DOHH2 (cell line): ENCODE measurements around the gene SMAD7.

ENCODE experiments used
- EZH2phosphoT487 ChIP-seq: fragments of 200-600 bp; sonication (generic); IDR thresholded peaks from 2 replicates; pipeline ENCODE4 v1.6.1; 2017; ENCODE audit warnings: borderline replicate concordance, mild to moderate bottlenecking, antibody characterized with exemption, low read length, moderate library complexity, mixed read lengths
- TF ChIP-seq, protein P1 (sequence below): fragments of 200-600 bp; sonication (generic); IDR thresholded peaks from one replicate; pipeline ENCODE4 v1.5.1; 2014; ENCODE audit warnings: antibody characterized with exemption, mild to moderate bottlenecking, low read depth, low read length; ENCODE audit not compliant: poor library complexity, severe bottlenecking

DNA sequence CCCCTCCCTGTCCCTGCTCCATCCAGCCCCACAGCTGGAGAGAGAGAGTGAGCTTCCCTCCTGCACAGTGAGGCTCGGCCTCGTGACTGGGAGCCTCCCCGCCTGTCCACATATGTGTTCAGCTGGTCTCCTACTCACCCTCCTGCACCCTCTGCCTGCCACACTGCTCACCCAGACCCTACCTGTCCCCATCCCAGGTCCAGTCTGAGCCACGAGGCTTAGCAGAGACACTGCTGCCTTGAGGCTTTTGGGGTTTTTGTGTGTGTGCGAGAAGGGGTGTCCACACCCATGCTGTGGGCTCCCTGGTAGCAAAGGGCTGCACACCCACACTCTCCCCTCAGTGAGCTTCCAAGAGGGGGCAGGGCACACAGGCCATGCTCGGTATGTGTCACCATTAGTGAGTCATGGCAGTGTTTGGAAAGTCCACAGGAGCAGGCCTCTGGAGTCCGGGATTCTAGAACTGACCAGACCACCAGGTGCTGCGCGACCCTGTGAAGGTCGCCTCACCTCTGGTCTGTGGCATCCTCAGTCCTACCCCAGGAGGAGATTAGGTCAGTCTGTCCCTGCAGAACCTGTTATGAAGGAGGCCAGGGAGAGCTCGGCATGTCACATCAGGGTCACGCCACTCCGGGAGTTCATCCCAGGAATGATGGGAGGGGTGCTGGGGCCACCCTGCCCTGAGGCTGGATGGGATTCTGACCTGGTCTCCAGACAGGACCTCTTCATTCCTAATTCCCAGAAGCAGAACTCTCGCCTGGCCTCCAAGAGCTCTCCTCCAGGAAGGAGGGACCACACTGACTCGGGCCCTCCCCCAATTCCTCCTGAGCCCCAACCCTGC lies 39.9 kb upstream of the SMAD7 start:
- TF ChIP-seq, protein P1, sequence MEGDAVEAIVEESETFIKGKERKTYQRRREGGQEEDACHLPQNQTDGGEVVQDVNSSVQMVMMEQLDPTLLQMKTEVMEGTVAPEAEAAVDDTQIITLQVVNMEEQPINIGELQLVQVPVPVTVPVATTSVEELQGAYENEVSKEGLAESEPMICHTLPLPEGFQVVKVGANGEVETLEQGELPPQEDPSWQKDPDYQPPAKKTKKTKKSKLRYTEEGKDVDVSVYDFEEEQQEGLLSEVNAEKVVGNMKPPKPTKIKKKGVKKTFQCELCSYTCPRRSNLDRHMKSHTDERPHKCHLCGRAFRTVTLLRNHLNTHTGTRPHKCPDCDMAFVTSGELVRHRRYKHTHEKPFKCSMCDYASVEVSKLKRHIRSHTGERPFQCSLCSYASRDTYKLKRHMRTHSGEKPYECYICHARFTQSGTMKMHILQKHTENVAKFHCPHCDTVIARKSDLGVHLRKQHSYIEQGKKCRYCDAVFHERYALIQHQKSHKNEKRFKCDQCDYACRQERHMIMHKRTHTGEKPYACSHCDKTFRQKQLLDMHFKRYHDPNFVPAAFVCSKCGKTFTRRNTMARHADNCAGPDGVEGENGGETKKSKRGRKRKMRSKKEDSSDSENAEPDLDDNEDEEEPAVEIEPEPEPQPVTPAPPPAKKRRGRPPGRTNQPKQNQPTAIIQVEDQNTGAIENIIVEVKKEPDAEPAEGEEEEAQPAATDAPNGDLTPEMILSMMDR: no peak
- TF ChIP-seq EZH2phosphoT487: no peak
